HepG2 (cell line): ENCODE results near the gene NRSN2. TPM values are rescaled to one million over a fixed set of nuclear protein-coding genes. Genes with fewer than 3 reads are reported as not detected.
A peak's percentile ranks its signal among the peaks of the same experiment; 100 is the strongest.

Source experiments
- HINFP ChIP-seq: sonication (generic); formaldehyde crosslinking; IDR thresholded peaks from 2 replicates; pipeline ENCODE4 v1.4.0; 2020; ENCODE audit warnings: low read depth, mild to moderate bottlenecking, missing genetic modification reagents
- LCORL ChIP-seq, 2 experiments: fragments of 450-650 bp in 1 of 2; sonication (generic) in 1 of 2; formaldehyde crosslinking in 1 of 2; IDR thresholded peaks; 2 replicates each; pipeline versions ENCODE4 v1.5.0 to v1.6.1; 2017 to 2020; ENCODE audit warnings: antibody characterized with exemption in 1 of 2, missing genetic modification reagents in 1 of 2
- MTERF4 ChIP-seq: sonication (generic); formaldehyde crosslinking; IDR thresholded peaks from 2 replicates; pipeline ENCODE4 v1.8.0; 2023; ENCODE audit warnings: mild to moderate bottlenecking, missing genetic modification reagents
- NFATC3 ChIP-seq: sonication (generic); formaldehyde crosslinking; IDR thresholded peaks from 2 replicates; pipeline ENCODE4 v1.5.1; 2020; ENCODE audit warnings: mild to moderate bottlenecking, missing genetic modification reagents
- PBX3 ChIP-seq: sonication (generic); formaldehyde crosslinking; IDR thresholded peaks from 2 replicates; pipeline ENCODE4 v1.8.1; 2023; ENCODE audit warnings: missing genetic modification reagents, inconsistent platforms, borderline replicate concordance
- RELA ChIP-seq: sonication (generic); formaldehyde crosslinking; IDR thresholded peaks from 2 replicates; pipeline ENCODE4 v1.4.0; 2020; ENCODE audit warnings: missing genetic modification reagents
- ZBTB44 ChIP-seq: sonication (generic); formaldehyde crosslinking; IDR thresholded peaks from 2 replicates; pipeline ENCODE4 v1.4.0; 2020; ENCODE audit warnings: missing genetic modification reagents
- ZNF12 ChIP-seq: sonication (generic); formaldehyde crosslinking; IDR thresholded peaks from 2 replicates; pipeline ENCODE4 v1.5.0; 2020; ENCODE audit warnings: missing genetic modification reagents
- ZNF142 ChIP-seq: sonication (generic); formaldehyde crosslinking; IDR thresholded peaks from 2 replicates; pipeline ENCODE4 v1.4.0; 2020; ENCODE audit warnings: missing genetic modification reagents
- ZNF180 ChIP-seq: sonication (generic); formaldehyde crosslinking; IDR thresholded peaks from 2 replicates; pipeline ENCODE4 v1.4.0; 2020; ENCODE audit warnings: low read depth, missing genetic modification reagents, borderline replicate concordance
- ZNF549 ChIP-seq: sonication (generic); formaldehyde crosslinking; IDR thresholded peaks from 2 replicates; pipeline ENCODE4 v1.5.0; 2020; ENCODE audit warnings: missing genetic modification reagents
- ZNF574 ChIP-seq: sonication (generic); formaldehyde crosslinking; IDR thresholded peaks from 2 replicates; pipeline ENCODE4 v1.4.0; 2020; ENCODE audit warnings: missing genetic modification reagents
- polyA plus RNA-seq, 8 experiments: library from polyadenylated mRNA; depleted of rRNA in 3 of 8; stranded (reverse) in 7 of 8; unstranded in 1 of 8; fragments of >200 nt; fragmentation: Illumina TruSeq in 4 of 8; extraction: Trizol in 4 of 8; gene quantifications; 2 replicates each; pipeline versions ENCODE4 v1.2.1 to v1.2.3, GENCODE V29; 2011 to 2016; ENCODE audit warnings: low read depth in 4 of 8, missing spikeins in 1 of 8, mixed read lengths in 1 of 8; ENCODE audit not compliant: insufficient read depth in 1 of 8
- total RNA-seq, 5 experiments: library from RNA; depleted of rRNA; stranded (reverse); fragments of >200 nt; fragmentation: Illumina TruSeq; extraction: Trizol; gene quantifications; 2 replicates each; pipeline ENCODE4 v1.2.3, GENCODE V29; 2016; ENCODE audit warnings: low read depth in 1 of 5

NRSN2 gene
- total and polyA plus RNA-seq, 2 of the 13 experiments (the other 11 are each of a cell fraction or from before 2014, with no cell fraction given) = 32.3 to 49.4 TPM

- TF ChIP-seq PBX3 (no peak), LCORL (IDR thresholded peaks at IDR 0.05) (no peak), LCORL (CRISPR knock-in tag; IDR thresholded peaks at IDR 0.05) (0 out of 2 replicates have a peak, but pooled peaks have one; percentile 34), RELA (CRISPR knock-in tag) (peak; percentile 74; the same call in 1 of the 2 replicates), ZNF12 (CRISPR knock-in tag) (no peak), MTERF4 (0 out of 2 replicates have a peak, but pooled peaks have one; percentile 48), NFATC3 (0 out of 2 replicates have a peak, but pooled peaks have one; percentile 67), ZNF180 (0 out of 2 replicates have a peak, but pooled peaks have one; percentile 85), ZNF142 (CRISPR knock-in tag) (peak; percentile 62), ZNF549 (CRISPR knock-in tag) (no peak), HINFP (CRISPR knock-in tag) (peak; percentile 63; the same call in 1 of the 2 replicates), ZNF574 (CRISPR knock-in tag) (peak; percentile 59), ZBTB44 (CRISPR knock-in tag) (no peak)
Observed at GRCh38 chr20:309841-310644, 36.9 kb upstream of the NRSN2 start (continued).
